Ascending aorta (tissue), 2 donors: ENCODE measurements around the gene PTP4A2. TPM values are rescaled to one million over a fixed set of nuclear protein-coding genes. Genes with fewer than 3 reads are reported as not detected.

Experiments used
- DNase-seq, 2 donors: peaks; one replicate each; pipeline ENCODE4 v3.0.0-alpha.2; 2019; ENCODE audit warnings: low spot score in 2 of 2
- H3K27ac ChIP-seq, 2 donors: fragments of 200-600 bp; sonication (generic); one replicate each; pipeline ENCODE4 v1.5.1; 2016 to 2017; ENCODE audit warnings: mild to moderate bottlenecking in 1 of 2
- H3K27me3 ChIP-seq: fragments of 200-600 bp; sonication (generic); one replicate; pipeline ENCODE4 v1.5.1; 2017
- H3K36me3 ChIP-seq, 2 donors: fragments of 200-600 bp; sonication (generic); one replicate each; pipeline ENCODE4 v1.5.1; 2016
- H3K4me1 ChIP-seq, 2 donors: fragments of 200-600 bp; sonication (generic); one replicate each; pipeline ENCODE4 v1.5.1; 2016 to 2017; ENCODE audit warnings: mild to moderate bottlenecking in 1 of 2
- H3K4me3 ChIP-seq, 2 donors: fragments of 200-600 bp; sonication (generic); one replicate each; pipeline ENCODE4 v1.5.1; 2016 to 2017; ENCODE audit warnings: mild to moderate bottlenecking in 1 of 2
- H3K9me3 ChIP-seq, 2 donors: fragments of 200-600 bp; sonication (generic); one replicate each; pipeline ENCODE4 v1.5.1; 2016
- CTCF ChIP-seq, 3 experiments: fragments of 200-600 bp in 2 of 3; fragments of 450-650 bp in 1 of 3; sonication (generic) in 2 of 3; IDR thresholded peaks; one replicate each; pipeline ENCODE4 v1.5.1; 2016 to 2019; ENCODE audit warnings: antibody characterized with exemption in 3 of 3, mild to moderate bottlenecking in 1 of 3, moderate library complexity in 1 of 3
- intact Hi-C: fragments of 100-400 bp; cut with DNase I; formaldehyde crosslinking; loops from one replicate; pipeline ENCODE4 v1.15.1; 2023
- total RNA-seq: library from RNA; depleted of rRNA; stranded (reverse); fragments of >200 nt; gene quantifications from one replicate; pipeline ENCODE4 v1.1.0, GENCODE V29; 2016

The PTP4A2 gene
- 174 TPM for total RNA-seq

DNA sequence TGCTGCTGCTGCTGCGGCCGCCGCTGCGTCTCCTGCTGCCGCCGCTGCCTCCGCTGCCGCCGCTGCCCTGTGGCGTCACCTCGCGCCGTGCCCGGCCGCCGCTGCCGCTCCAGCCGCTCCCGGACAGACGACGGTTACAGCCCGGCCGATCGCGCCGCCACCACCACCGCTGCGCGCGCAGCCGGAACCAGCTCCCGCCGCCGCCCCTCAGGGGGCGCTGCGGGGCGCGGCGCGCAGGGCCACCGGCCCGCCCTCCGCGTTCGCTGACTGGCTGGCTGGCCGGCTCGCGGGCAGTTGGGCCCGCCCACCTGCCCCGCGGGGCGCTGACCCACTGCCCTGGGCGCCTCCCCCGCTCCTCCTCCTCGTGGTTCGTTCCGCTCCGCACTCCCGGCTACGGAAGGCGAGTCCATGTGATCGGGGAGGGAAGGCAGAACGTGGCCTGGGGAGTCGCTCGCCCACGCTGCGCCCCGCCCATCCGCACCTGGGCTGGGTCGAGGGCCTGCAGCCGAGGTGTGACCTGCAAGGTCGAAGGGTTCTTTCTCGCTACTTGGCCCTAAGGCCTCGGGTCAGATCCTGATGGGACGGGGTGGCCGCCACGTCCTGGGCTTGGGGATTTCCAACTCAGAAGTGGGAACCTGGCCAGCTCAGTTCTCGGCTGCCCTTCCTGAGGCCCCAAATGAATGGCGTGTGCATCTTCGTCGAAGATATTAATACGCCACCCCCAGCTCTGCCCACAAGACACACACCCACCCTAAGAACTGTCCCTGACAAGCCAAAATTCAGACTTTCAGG lies at the start of gene PTP4A2:
TSS of gene PTP4A2 (minus strand) at position 185 of the 792 bp plus-strand sequence. CDS start 19,303 bp downstream, outside the sequence.
- intact Hi-C loops = loop anchor here (1.0 to 5.0 kb wide), 3 partner anchors 75 to 291 kb away; partner anchors contain the start of gene KHDRBS1
- peaks cover 12 to 26% of the 10 kb centered on the region in 2 donors for H3K4me1 ChIP-seq
- peak within 1 kb of the TSS; percentile 70 to 85 for H3K4me3 ChIP-seq
- no peaks in the 10 kb centered on the region for H3K36me3 ChIP-seq
- peak; percentile 77 to 95 for DNase-seq
- H3K27ac ChIP-seq = peak within 1 kb of the TSS; percentile 94 to 97
- H3K9me3 ChIP-seq = no peaks in the 10 kb centered on the region
- no peaks in the 10 kb centered on the region for H3K27me3 ChIP-seq
- peak in 1 of 3 experiments; percentile 98 for TF ChIP-seq CTCF (IDR thresholded peaks at IDR 0.05)

DNA sequence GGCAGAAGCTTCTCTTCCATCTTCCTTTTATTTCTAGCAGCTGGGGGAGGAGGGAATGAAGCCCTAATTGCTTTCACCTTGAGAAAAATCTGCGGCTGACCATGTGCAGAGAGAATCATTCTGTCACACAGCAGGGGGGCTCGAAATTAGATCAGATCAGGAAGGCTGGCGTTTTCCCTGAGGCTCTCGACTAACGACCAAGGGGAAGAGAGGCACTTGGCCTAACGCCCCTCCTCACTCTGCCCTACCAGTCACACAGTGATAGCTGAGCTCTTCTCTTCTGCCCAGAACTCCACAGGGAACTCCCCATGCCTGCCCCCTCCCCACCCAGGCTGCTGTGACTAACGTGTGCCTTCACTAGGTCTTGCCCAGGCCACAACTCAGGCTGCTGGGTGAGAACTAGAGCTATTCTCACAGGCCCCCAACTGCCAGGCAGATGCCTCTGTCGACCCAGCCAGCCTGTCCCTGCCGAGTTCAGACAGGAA lies 49.0 kb upstream of the PTP4A2 start:
- no peak overlapping the region for H3K4me3 ChIP-seq
- H3K27ac ChIP-seq = no peak overlapping the region
- intact Hi-C loops = no loop called here
- H3K9me3 ChIP-seq = no peaks in the 10 kb centered on the region
- DNase-seq = no peak
- no peaks in the 10 kb centered on the region for H3K36me3 ChIP-seq
- no peak for TF ChIP-seq CTCF (IDR thresholded peaks at IDR 0.05)
- no peaks in the 10 kb centered on the region for H3K27me3 ChIP-seq
- H3K4me1 ChIP-seq = no peaks in the 10 kb centered on the region

DNA sequence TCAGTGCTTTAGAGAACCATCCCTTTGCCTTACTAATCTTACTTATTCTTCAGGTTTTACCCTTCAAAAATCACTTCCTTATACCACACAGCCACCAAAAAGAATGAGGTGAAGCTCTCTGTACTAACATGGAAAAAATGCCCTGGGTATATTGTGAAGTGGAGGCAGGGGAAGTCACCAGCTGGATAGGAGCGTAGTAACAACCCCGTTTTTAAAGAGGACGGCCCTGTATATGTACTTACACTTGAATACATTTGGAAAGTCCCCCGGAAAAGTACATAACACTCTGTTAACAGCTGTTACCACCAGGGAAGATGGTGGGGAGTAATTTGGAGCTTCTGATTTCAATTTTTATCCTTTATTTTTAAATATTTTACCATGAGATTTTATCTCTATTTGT lies 47.3 kb upstream of the PTP4A2 start:
- intact Hi-C loops = no loop called here
- no peak for DNase-seq
- TF ChIP-seq CTCF (IDR thresholded peaks at IDR 0.05) = no peak
- peak overlapping the region; percentile 30 to 55 for H3K27ac ChIP-seq
- no peak overlapping the region for H3K4me3 ChIP-seq
- no peaks in the 10 kb centered on the region for H3K27me3 ChIP-seq
- H3K36me3 ChIP-seq = no peaks in the 10 kb centered on the region
- H3K4me1 ChIP-seq = no peaks in the 10 kb centered on the region
- H3K9me3 ChIP-seq = no peaks in the 10 kb centered on the region

DNA sequence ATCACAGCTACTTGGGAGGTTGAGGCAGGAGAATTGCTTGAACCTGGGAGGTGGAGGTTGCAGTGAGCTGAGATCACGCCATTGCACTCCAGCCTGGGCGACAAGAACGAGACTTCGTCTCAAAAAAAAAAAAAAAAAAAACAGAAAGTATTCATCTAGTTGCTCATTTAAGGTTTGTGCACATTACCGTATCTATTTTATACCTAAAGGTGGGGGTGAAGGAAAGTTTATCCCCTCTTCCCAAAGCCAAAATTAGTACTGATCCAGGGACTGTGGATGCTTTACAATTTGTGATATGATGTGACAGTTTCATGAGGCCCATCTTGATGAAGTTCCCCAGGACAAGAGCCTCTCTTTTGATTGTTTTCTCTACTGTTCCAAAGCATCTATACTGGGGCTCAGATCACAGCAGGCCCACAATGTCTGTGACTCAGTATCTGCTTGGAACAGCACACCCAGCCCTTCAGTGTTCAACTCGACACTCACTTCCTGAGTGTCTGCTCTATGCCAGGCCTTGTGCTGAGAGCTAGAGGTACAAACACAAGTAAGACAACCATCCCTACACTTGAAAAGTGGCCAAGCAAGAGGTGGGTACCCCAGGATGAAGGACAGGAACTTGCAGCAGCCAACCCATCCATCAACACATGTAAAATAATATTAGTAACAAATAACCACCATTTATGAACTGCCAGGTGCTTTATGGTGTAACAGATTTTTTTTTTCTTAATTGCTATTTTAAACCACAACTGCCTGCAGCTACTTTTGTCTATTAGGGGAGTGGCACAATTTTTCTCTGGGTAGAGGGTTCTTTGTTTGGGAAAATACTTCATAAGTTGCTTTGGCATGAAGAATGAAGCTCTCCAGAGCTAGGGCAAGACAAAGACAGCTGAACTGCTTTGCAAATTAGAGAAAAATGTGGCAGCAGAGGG lies 46.5 kb upstream of the PTP4A2 start:
- Histone ChIP-seq H3K27ac (peak overlapping the region; percentile 30 to 55), H3K4me3 (no peak overlapping the region), H3K4me1 (no peaks in the 10 kb centered on the region), H3K27me3 (no peaks in the 10 kb centered on the region), H3K36me3 (no peaks in the 10 kb centered on the region), H3K9me3 (no peaks in the 10 kb centered on the region)
- no peak for TF ChIP-seq CTCF (IDR thresholded peaks at IDR 0.05)
- intact Hi-C loops = no loop called here
- no peak for DNase-seq

DNA sequence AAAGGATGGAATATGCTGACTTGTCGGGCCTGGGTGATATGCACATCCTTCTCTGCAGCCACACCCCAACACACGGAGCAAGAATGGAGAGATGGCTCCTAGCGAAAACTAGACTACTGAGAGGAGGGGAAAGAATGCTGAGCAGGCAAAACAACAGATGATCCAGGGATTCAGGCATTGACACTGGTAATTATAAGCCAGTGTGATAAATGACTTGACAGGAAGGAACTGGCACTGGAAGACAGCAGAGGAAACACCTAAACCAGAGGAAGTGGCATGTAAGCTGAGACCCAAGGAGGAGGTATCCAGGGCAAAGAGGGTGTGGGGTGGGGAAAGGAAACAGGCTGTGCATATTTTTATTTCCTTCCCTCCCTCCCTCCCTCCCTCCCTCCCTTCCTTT lies 43.8 kb upstream of the PTP4A2 start:
- intact Hi-C loops = no loop called here

More for the DNA sequence above, 43.8 kb upstream of the PTP4A2 start:
- Histone ChIP-seq H3K27ac (no peak overlapping the region), H3K9me3 (no peaks in the 10 kb centered on the region), H3K36me3 (no peaks in the 10 kb centered on the region), H3K4me3 (no peak overlapping the region), H3K4me1 (no peaks in the 10 kb centered on the region), H3K27me3 (no peaks in the 10 kb centered on the region)
- no peak for DNase-seq
- no peak for TF ChIP-seq CTCF (IDR thresholded peaks at IDR 0.05)
